Measurements from ENCODE around the gene ALPK1. TPM values are rescaled to one million over a fixed set of nuclear protein-coding genes. Genes with fewer than 3 reads are reported as not detected.
A peak's percentile ranks its signal among the peaks of the same experiment; 100 is the strongest.

Gene ALPK1
- total RNA-seq, 1 experiment from 2014 or later = 0.17 TPM

- Histone ChIP-seq H3K9me3 (ENCODE audit: control insufficient read depth, low read depth, low read length) (no peaks in the 10 kb centered on the region), H3K14ac (ENCODE audit: insufficient read depth, low read length) (no peak overlapping the region), H3K23ac (ENCODE audit: insufficient read length, low read depth, low read length) (no peak overlapping the region), H2AFZ (ENCODE audit: low read length) (no peak overlapping the region), H3K9ac (ENCODE audit: extremely low read depth, insufficient read length, low read length) (no peak overlapping the region), H3K18ac (ENCODE audit: insufficient read length, low read depth, low read length) (no peak overlapping the region), H3K23me2 (ENCODE audit: insufficient read length, low read depth, low read length, poor library complexity, severe bottlenecking) (peaks cover 12% of the 10 kb centered on the region), H2BK15ac (ENCODE audit: low read depth, low read length) (no peak overlapping the region), H4K91ac (ENCODE audit: insufficient read length, low read depth, low read length) (no peak overlapping the region), H3K27me3 (ENCODE audit: insufficient read depth, low read length) (no peaks in the 10 kb centered on the region), H2BK20ac (ENCODE audit: low read depth, low read length, poor library complexity, severe bottlenecking) (no peak overlapping the region), H2BK5ac (ENCODE audit: insufficient read length, low read length) (no peak overlapping the region), H3K4me2 (ENCODE audit: insufficient read depth, insufficient read length, low read length) (no peak overlapping the region), H4K8ac (replicated peaks; ENCODE audit: insufficient read length, low read depth, low read length) (no peak overlapping the region), H2BK12ac (ENCODE audit: insufficient read length, low read depth, low read length) (no peak overlapping the region), H4K20me1 (ENCODE audit: control insufficient read depth, insufficient read depth, insufficient read length) (no peaks in the 10 kb centered on the region), H3K4ac (ENCODE audit: low read depth, low read length) (no peak overlapping the region), H3K79me1 (ENCODE audit: insufficient read depth, low read depth, low read length, poor library complexity, severe bottlenecking) (no peaks in the 10 kb centered on the region), H2BK120ac (ENCODE audit: low read depth, low read length, poor library complexity, severe bottlenecking) (no peak overlapping the region), H3K56ac (ENCODE audit: insufficient read length, low read depth, low read length) (no peak overlapping the region), H4K5ac (ENCODE audit: insufficient read length, low read depth, low read length) (no peak overlapping the region), H3T11ph (ENCODE audit: low read length) (no peak overlapping the region), H3K4me1 (ENCODE audit: insufficient read depth, low read length) (no peaks in the 10 kb centered on the region), H2AK5ac (ENCODE audit: insufficient read length, low read length) (no peak overlapping the region), H3K79me2 (ENCODE audit: insufficient read depth, low read length) (no peaks in the 10 kb centered on the region), H3K27ac (ENCODE audit: insufficient read length, low read depth, low read length) (no peak overlapping the region)
- H3K27ac Mint-ChIP-seq = 0 out of 7 replicates have a peak overlapping the region, but pooled peaks of 1 of the 3 experiments have one; percentile 1
- H3K4me3 Mint-ChIP-seq = no peak overlapping the region
- H3K4me1 Mint-ChIP-seq = peaks cover 5 to 16% of the 10 kb centered on the region in 2 experiments
- H3K27me3 Mint-ChIP-seq (ENCODE audit: low read depth) = peaks cover 25% of the 10 kb centered on the region
- no peak for DNase-seq
- no peak for TF ChIP-seq CTCF (conservative IDR thresholded peaks at IDR 0.05)
- peaks cover 5 to 12% of the 10 kb centered on the region in 2 experiments for H3K9me3 Mint-ChIP-seq
- peaks cover 0 to 10% (median 2%) of the 10 kb centered on the region in 3 experiments; a peak in 3 of 7 replicates for H3K36me3 Mint-ChIP-seq (ENCODE audit: insufficient read depth in 1 of 3, low read depth in 3 of 3)
- no CpG with 5 or more reads among the region's 10 CpGs for WGBS (ENCODE audit: extremely low coverage, insufficient read length, low lambda C conversion rate)
Observed at GRCh38 chr4:112289407-112290253, 7.5 kb upstream of the ALPK1 start.

All from H9 (cell line).